HEK293T (cell line): ENCODE data around the gene DDOST.

Experiments used
- ELF4 ChIP-seq: fragments of 450-650 bp; IDR thresholded peaks from 2 replicates; pipeline ENCODE4 v1.6.1; 2017; ENCODE audit warnings: antibody characterized with exemption
- FOXM1 ChIP-seq: fragments of 450-650 bp; IDR thresholded peaks from 2 replicates; pipeline ENCODE4 v1.6.1; 2017; ENCODE audit warnings: mild to moderate bottlenecking, borderline replicate concordance
- LEF1 ChIP-seq: fragments of 450-650 bp; IDR thresholded peaks from 2 replicates; pipeline ENCODE4 v1.6.1; 2017; ENCODE audit warnings: mild to moderate bottlenecking, borderline replicate concordance
- SP1 ChIP-seq: fragments of 450-650 bp; IDR thresholded peaks from 2 replicates; pipeline ENCODE4 v1.6.1; 2017
- TARDBP ChIP-seq: fragments of 450-650 bp; IDR thresholded peaks from 2 replicates; pipeline ENCODE4 v1.6.1; 2016

GRCh38 chr1:20614131-20614579, 47.0 kb downstream of the DDOST start:
- TF ChIP-seq ELF4 = no peak
- no peak for TF ChIP-seq FOXM1
- TF ChIP-seq LEF1 = no peak
- no peak for TF ChIP-seq SP1
- TF ChIP-seq TARDBP = no peak
